GM12801 (cell line): ENCODE results near the gene KRTAP9-7.

ENCODE experiments used
- TF ChIP-seq, protein P1 (sequence below): IDR thresholded peaks from one replicate; pipeline ENCODE4 v1.5.1; 2011; ENCODE audit warnings: control low read depth; ENCODE audit not compliant: insufficient read length; ENCODE audit errors: extremely low read depth

Gene KRTAP9-7

DNA sequence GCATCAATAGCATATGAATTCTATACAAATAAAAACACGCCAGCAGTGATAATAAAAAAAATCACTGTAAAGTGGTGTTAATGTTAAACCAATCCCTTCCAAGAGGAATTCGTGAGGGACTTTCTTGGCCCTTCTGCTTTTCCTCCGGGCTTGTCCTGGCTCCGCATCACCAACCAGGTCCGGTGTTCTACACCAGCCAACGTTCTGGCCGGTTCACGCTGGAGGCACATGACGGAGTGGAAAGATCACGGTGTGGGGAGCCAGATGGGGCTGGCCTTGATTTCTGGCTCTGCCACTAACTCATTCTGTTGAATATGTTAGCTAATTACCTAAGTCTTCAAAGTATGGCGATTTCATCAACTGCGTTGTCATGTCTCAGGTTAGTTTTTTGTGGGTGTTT, 28.6 kb downstream of the KRTAP9-7 start:
- TF ChIP-seq, protein P1, sequence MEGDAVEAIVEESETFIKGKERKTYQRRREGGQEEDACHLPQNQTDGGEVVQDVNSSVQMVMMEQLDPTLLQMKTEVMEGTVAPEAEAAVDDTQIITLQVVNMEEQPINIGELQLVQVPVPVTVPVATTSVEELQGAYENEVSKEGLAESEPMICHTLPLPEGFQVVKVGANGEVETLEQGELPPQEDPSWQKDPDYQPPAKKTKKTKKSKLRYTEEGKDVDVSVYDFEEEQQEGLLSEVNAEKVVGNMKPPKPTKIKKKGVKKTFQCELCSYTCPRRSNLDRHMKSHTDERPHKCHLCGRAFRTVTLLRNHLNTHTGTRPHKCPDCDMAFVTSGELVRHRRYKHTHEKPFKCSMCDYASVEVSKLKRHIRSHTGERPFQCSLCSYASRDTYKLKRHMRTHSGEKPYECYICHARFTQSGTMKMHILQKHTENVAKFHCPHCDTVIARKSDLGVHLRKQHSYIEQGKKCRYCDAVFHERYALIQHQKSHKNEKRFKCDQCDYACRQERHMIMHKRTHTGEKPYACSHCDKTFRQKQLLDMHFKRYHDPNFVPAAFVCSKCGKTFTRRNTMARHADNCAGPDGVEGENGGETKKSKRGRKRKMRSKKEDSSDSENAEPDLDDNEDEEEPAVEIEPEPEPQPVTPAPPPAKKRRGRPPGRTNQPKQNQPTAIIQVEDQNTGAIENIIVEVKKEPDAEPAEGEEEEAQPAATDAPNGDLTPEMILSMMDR: no peak

DNA sequence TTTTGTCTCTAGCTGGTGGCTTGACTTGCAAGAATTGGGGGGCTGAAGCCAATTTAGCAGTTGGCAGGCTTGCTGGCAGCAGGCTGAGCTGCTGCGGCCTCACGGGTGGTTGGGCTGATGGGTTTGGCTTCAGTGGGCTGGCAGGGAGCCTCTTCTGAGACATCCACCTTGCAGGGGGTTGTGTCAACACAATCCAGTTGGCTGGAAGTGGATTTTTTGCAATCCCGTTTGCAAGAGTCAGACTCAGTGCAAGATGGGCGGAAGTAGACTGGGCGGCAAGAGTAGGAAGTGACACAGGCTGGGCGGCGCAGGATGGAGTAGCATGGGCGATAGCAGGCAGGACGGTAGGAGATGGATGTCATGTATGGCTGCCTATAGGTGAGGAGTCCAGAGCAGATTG, 32.1 kb downstream of the KRTAP9-7 start:
- TF ChIP-seq, protein P1: no peak

DNA sequence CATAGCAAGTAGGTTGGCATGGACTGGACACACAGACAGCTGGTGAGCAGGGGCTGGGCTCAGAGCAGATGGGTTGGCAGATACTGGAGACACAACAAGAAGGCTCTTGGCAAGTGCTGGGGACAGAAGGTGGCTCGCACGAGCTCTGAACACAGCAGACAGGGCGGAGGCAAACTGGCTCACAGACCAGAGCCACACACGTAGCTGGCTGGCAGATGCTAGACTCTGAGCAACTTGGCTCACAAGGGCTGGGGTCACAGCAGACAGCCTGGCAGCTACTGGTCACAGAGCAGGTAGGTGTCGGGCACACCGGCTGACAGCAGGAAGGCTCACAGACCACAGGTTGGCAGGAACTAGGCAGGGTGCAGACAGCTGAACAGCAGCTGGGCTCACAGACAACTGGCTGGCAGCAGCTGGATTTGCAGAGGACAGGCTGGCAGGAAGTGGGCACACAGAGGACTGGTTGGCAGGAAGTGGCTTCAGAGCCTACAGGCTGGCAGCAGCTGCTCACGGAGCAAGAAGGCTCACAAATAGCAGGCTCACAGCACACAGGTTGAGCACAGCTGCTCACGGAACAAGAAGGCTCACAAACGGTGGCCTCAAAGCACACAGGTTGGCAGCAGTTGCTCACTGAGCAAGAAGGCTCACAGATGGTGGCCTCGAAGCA, 32.9 kb downstream of the KRTAP9-7 start:
- TF ChIP-seq, protein P1: no peak

DNA sequence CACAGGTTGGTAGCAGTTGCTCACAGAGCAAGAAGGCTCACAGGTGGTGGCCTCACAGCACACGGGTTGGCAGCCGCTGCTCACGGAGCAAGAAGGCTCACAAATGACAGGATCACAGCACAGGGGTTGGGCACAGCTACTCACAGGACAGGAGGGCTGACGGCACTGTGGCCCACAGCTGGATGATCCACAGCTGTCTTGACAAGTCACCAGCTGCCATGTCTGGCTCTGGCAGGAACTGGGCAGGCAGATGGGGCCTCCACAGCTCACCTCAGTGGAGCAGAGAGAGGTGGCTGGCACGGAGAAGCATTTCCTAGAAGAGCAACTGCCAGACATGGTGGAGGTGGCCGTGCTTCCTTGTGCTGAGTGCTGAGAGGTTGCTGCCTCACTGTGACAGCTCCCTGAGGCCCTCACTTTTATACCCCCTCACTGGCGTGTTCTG, 33.4 kb downstream of the KRTAP9-7 start, which contains the start of gene KRTAP16-1:
Gene KRTAP16-1, minus strand, starts transcription at position 392 of the 442 bp plus-strand sequence. Its CDS starts 56 bp downstream, at position 336.
- TF ChIP-seq, protein P1: no peak

DNA sequence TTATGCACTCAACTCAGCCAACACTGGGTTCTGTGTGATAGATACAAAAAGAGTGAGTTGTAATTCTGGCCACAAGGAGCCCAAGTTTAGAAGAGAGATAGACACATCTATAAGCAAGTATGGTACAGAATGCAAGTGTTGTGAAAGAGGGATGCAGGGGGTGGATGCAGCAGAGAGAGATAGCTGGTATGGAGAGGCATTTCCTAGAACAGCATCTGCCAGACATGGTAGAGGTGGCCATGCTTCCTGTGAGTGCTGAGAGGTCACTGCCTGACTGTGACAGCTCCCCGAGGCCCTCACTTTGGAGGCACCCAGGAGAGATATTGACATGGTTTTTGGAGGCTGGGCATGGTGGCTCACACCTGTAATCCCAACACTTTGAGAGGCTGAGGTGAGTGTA, 35.6 kb downstream of the KRTAP9-7 start:
- TF ChIP-seq, protein P1: no peak

DNA sequence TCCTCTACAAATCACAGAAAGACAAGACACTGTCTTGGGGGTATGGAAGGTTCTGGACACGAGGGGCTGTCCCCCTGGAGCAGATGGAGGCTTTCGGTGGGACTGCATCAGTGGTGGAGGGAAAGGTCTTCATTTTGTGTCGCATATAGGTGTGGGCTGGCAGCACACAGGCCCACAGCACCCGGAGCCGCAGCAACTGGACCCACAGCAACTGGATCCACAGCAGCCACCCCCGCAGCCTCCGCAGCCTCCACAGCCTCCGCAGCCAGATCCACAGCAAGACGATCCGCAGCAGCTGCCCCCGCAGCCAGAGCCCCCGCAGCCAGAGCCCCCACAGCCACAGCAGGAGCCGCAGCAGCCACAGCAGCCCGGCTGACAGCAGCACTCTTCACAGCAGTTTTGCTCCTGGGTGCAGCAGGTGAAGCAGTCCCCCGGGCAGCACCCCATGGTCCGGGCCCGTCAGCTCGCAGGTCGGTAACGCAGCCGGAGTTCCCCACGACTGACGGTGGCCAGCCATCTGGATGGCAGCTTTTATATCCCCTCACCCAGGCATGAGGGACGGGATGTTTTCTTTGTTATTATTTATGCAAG, 39.8 kb downstream of the KRTAP9-7 start, which contains the start of gene KRTAP17-1:
Gene KRTAP17-1, minus strand, starts transcription at position 507 of the 591 bp plus-strand sequence. Its CDS starts 60 bp downstream, at position 447.
- TF ChIP-seq, protein P1: no peak

DNA sequence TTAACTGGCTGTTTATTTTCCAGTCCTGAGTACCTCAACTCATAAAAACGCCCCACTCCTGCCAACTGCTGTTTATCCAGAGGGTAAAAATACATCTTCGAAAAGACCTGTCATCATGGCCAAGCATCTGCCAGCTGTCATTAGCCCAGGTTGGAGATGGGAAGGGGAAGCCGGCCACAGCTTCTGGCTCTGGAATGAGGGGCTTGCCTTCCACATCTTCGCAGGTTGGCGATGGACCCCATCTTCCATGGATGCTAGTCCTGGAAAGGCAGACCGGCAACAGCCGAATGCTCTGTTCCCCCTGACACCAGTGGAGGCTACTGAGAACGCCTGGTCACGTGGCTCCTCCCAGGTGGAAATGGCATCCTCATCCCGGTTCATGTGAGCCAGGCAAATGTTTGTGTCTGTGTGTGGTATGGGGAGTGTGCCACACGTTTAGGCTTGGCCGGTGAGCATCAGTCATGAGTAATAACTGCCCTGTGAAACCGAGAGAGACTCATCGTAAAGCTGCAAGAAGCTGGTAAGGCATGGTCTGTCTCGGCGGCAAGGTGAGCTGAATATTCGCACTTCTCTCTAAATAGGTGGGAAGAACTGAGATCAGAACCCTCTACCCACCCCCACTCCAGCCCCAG, 40.4 kb downstream of the KRTAP9-7 start:
- TF ChIP-seq, protein P1: no peak
